SK-N-SH treated with all-trans-retinoic acid at 6 μM for 48 hours (cell line): ENCODE data around the gene PABPC1L.

Source experiments
- ATAC-seq: fragments of 200-7000 bp; cut with Tn5 transposase; 3 replicates; pipeline ENCODE4 v1.9.1; 2020; ENCODE audit warnings: mild to moderate bottlenecking, moderate library complexity
- ARNTL ChIP-seq: fragments of 450-650 bp; formaldehyde crosslinking; IDR thresholded peaks from 2 replicates; pipeline ENCODE4 v1.5.0; 2020; ENCODE audit warnings: low read depth, mild to moderate bottlenecking, moderate library complexity, borderline replicate concordance
- BACH2 ChIP-seq: fragments of 250-450 bp; sonication (Bioruptor Pico); IDR thresholded peaks from 2 replicates; pipeline ENCODE4 v1.9.0; 2021; ENCODE audit warnings: mild to moderate bottlenecking, borderline replicate concordance
- CREB5 ChIP-seq: fragments of 250-450 bp; sonication (Bioruptor Pico); IDR thresholded peaks from 2 replicates; pipeline ENCODE4 v1.5.1; 2020; ENCODE audit warnings: low read depth, mild to moderate bottlenecking, moderate library complexity
- CSRNP3 ChIP-seq: fragments of 250-450 bp; sonication (Bioruptor Pico); IDR thresholded peaks from 2 replicates; pipeline ENCODE4 v1.5.1; 2021; ENCODE audit warnings: mild to moderate bottlenecking, moderate library complexity
- ESRRG ChIP-seq: fragments of 250-450 bp; sonication (Bioruptor Pico); IDR thresholded peaks from 2 replicates; pipeline ENCODE4 v1.6.1; 2021; ENCODE audit warnings: mild to moderate bottlenecking
- GLIS3 ChIP-seq: fragments of 250-450 bp; sonication (Bioruptor Pico); IDR thresholded peaks from 2 replicates; pipeline ENCODE4 v1.5.0; 2020; ENCODE audit warnings: mild to moderate bottlenecking, moderate library complexity
- ISL1 ChIP-seq: fragments of 250-450 bp; sonication (Bioruptor Pico); IDR thresholded peaks from 2 replicates; pipeline ENCODE4 v2.1.2; 2022; ENCODE audit warnings: mild to moderate bottlenecking, moderate library complexity
- OSR1 ChIP-seq: fragments of 250-450 bp; sonication (Bioruptor Pico); IDR thresholded peaks from 2 replicates; pipeline ENCODE4 v1.8.0; 2022; ENCODE audit warnings: moderate library complexity, mild to moderate bottlenecking, inconsistent platforms
- PATZ1 ChIP-seq: fragments of 250-450 bp; sonication (Bioruptor Pico); IDR thresholded peaks from 2 replicates; pipeline ENCODE4 v1.8.0; 2020; ENCODE audit warnings: mild to moderate bottlenecking, moderate library complexity, borderline replicate concordance
- POU6F1 ChIP-seq: fragments of 250-450 bp; sonication (Bioruptor Pico); IDR thresholded peaks from 2 replicates; pipeline ENCODE4 v1.8.0; 2021; ENCODE audit warnings: low read depth, mild to moderate bottlenecking, moderate library complexity, borderline replicate concordance
- PPARA ChIP-seq: fragments of 250-450 bp; sonication (Bioruptor Pico); IDR thresholded peaks from 2 replicates; pipeline ENCODE4 v1.5.0; 2020; ENCODE audit warnings: mild to moderate bottlenecking, borderline replicate concordance
- RARB ChIP-seq: fragments of 250-450 bp; sonication (Bioruptor Pico); IDR thresholded peaks from 2 replicates; pipeline ENCODE4 v1.8.0; 2021; ENCODE audit warnings: mild to moderate bottlenecking, moderate library complexity
- SNAI2 ChIP-seq: fragments of 250-450 bp; sonication (Bioruptor Pico); IDR thresholded peaks from 2 replicates; pipeline ENCODE4 v1.5.0; 2020; ENCODE audit warnings: mild to moderate bottlenecking, moderate library complexity
- TCF4 ChIP-seq: fragments of 250-450 bp; sonication (Bioruptor Pico); IDR thresholded peaks from 2 replicates; pipeline ENCODE4 v1.8.0; 2021; ENCODE audit warnings: mild to moderate bottlenecking, moderate library complexity, borderline replicate concordance
- TOX ChIP-seq: fragments of 250-450 bp; sonication (Bioruptor Pico); IDR thresholded peaks from 2 replicates; pipeline ENCODE4 v1.8.0; 2021; ENCODE audit warnings: mild to moderate bottlenecking, moderate library complexity, borderline replicate concordance
- TSHZ2 ChIP-seq: fragments of 250-450 bp; sonication (Bioruptor Pico); IDR thresholded peaks from 2 replicates; pipeline ENCODE4 v1.5.0; 2020; ENCODE audit warnings: mild to moderate bottlenecking, moderate library complexity
- ZC3H10 ChIP-seq: fragments of 250-450 bp; sonication (Bioruptor Pico); IDR thresholded peaks from 2 replicates; pipeline ENCODE4 v1.5.1; 2021; ENCODE audit warnings: mild to moderate bottlenecking, moderate library complexity
- ZFP3 ChIP-seq: fragments of 250-450 bp; sonication (Bioruptor Pico); IDR thresholded peaks from 2 replicates; pipeline ENCODE4 v1.5.0; 2020; ENCODE audit warnings: mild to moderate bottlenecking, moderate library complexity
- ZFP30 ChIP-seq: fragments of 450-650 bp; formaldehyde crosslinking; IDR thresholded peaks from 2 replicates; pipeline ENCODE4 v1.5.0; 2022; ENCODE audit warnings: mild to moderate bottlenecking, moderate library complexity
- ZNF565 ChIP-seq: fragments of 450-650 bp; formaldehyde crosslinking; conservative IDR thresholded peaks from 2 replicates; pipeline ENCODE4 v1.5.0; 2020; ENCODE audit warnings: low read depth, mild to moderate bottlenecking, moderate library complexity
- ZNF70 ChIP-seq: fragments of 450-650 bp; formaldehyde crosslinking; IDR thresholded peaks from 2 replicates; pipeline ENCODE4 v1.5.0; 2020; ENCODE audit warnings: mild to moderate bottlenecking, moderate library complexity
- ZNF8 ChIP-seq: fragments of 450-650 bp; formaldehyde crosslinking; IDR thresholded peaks from 2 replicates; pipeline ENCODE4 v1.5.0; 2020; ENCODE audit warnings: mild to moderate bottlenecking, moderate library complexity

Gene PABPC1L

GRCh38 chr20:44930517-44931168 is 20.8 kb downstream of the PABPC1L start (continued):
- no peak for TF ChIP-seq POU6F1

- TF ChIP-seq OSR1 (CRISPR knock-in tag) (no peak), ZFP30 (CRISPR knock-in tag) (no peak), ESRRG (CRISPR knock-in tag) (no peak), ISL1 (no peak), ZFP3 (CRISPR knock-in tag) (no peak), TCF4 (CRISPR knock-in tag) (no peak), TOX (no peak), TSHZ2 (CRISPR knock-in tag) (no peak), PPARA (CRISPR knock-in tag) (no peak), ARNTL (CRISPR knock-in tag) (no peak), CSRNP3 (CRISPR knock-in tag) (no peak), SNAI2 (CRISPR knock-in tag) (no peak), GLIS3 (CRISPR knock-in tag) (no peak), ZNF8 (CRISPR knock-in tag) (no peak), CREB5 (no peak)
- no peak for ATAC-seq
Measured at GRCh38 chr20:44931911-44932310, 22.1 kb downstream of the PABPC1L start.

GRCh38 chr20:44932916-44933315 is 23.1 kb downstream of the PABPC1L start:
- no peak for ATAC-seq
- TF ChIP-seq BACH2 (CRISPR knock-in tag) (no peak), ZNF8 (CRISPR knock-in tag) (no peak), ZC3H10 (CRISPR knock-in tag) (no peak), OSR1 (CRISPR knock-in tag) (no peak), SNAI2 (CRISPR knock-in tag) (no peak), ISL1 (no peak), CSRNP3 (CRISPR knock-in tag) (no peak), ZNF70 (CRISPR knock-in tag) (no peak), POU6F1 (no peak), TCF4 (CRISPR knock-in tag) (no peak), ZFP3 (CRISPR knock-in tag) (no peak), ZNF565 (no peak), PATZ1 (no peak), ESRRG (CRISPR knock-in tag) (no peak), PPARA (CRISPR knock-in tag) (no peak), TSHZ2 (CRISPR knock-in tag) (no peak), RARB (CRISPR knock-in tag) (no peak)
